AG09319 (cell line): ENCODE results near the gene SERGEF.

Experiments used
- DNase-seq: peaks from one replicate; pipeline ENCODE4 v3.0.0-alpha.2; 2010; ENCODE audit warnings: low read depth; ENCODE audit errors: extremely low read depth
- TF ChIP-seq, protein P1 (sequence below): IDR thresholded peaks from 2 replicates; pipeline ENCODE4 v1.5.1; 2011; ENCODE audit warnings: low read depth, mild to moderate bottlenecking, inconsistent platforms, low read length, moderate library complexity

SERGEF gene

DNA sequence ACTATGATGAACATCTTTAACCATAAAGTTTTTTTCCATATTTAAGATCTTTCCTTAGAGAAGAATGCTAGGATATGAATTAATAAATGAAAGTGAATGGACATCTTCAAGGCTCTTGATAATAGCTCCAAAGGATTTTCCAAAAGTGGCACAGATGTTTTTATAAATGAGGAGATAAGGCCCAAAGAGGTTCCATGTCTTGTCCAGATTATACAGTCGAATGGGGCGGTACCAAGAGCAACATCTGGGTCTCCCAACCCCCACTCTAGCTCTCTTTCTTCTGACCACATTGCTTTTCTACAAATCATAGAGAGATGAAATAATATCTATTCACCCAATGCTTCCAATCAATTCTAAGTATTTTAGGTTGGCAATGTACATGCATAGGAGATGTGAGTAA, 164.1 kb downstream of the SERGEF start:
- TF ChIP-seq, protein P1, sequence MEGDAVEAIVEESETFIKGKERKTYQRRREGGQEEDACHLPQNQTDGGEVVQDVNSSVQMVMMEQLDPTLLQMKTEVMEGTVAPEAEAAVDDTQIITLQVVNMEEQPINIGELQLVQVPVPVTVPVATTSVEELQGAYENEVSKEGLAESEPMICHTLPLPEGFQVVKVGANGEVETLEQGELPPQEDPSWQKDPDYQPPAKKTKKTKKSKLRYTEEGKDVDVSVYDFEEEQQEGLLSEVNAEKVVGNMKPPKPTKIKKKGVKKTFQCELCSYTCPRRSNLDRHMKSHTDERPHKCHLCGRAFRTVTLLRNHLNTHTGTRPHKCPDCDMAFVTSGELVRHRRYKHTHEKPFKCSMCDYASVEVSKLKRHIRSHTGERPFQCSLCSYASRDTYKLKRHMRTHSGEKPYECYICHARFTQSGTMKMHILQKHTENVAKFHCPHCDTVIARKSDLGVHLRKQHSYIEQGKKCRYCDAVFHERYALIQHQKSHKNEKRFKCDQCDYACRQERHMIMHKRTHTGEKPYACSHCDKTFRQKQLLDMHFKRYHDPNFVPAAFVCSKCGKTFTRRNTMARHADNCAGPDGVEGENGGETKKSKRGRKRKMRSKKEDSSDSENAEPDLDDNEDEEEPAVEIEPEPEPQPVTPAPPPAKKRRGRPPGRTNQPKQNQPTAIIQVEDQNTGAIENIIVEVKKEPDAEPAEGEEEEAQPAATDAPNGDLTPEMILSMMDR, result no peak
- DNase-seq, result no peak

DNA sequence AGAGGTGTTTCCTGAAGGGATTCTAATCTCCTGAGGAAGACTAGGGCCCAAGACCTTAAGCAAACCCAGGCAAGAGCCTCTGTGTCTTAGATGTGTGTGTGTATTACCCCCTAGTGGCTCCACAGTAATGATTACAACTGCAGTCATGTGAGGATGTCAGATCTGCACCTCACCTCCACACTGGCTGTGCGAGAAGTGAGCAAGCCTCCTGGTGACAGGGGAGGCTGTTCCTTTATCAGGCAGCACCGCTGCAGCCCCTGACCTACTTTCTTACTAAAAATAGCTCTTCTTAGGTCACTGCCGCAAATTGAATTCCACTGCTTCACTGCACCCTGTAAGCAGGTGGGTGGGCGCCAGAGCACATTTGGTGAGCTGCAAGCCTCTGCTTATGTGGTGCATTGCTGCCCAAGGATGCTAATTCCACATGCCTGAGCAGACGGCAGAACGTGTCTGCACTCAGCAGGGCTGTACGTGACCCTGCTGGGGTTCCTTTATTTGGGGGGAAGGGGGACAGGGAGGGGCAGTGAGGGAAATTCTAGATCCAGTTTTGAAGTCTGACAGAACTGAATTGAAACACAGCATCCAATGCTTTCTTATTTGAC, 165.9 kb downstream of the SERGEF start:
- TF ChIP-seq, protein P1, result peak; percentile 8
- DNase-seq, result no peak

DNA sequence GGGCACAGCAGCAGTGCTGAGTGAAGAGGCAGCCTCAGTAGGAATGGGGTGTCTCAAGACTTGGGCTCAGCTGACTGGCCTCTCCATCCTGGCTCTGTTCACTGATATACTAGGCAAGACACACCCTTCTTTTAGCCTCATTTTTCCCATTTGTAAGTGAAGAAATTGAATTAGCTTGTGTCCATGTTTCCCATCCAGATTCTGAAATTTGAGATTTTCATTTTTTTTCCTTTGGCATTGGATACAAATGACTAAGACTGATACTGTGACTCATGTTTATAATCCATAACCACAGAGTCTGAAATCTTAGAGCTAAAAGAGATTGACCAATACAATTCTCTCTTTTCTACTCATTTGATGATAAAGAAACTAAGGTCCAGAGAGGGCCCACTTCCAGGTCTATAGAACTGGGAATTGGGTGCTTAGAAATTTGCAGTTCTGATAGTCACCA, 167.4 kb downstream of the SERGEF start:
- DNase-seq, result peak; percentile 76

DNA sequence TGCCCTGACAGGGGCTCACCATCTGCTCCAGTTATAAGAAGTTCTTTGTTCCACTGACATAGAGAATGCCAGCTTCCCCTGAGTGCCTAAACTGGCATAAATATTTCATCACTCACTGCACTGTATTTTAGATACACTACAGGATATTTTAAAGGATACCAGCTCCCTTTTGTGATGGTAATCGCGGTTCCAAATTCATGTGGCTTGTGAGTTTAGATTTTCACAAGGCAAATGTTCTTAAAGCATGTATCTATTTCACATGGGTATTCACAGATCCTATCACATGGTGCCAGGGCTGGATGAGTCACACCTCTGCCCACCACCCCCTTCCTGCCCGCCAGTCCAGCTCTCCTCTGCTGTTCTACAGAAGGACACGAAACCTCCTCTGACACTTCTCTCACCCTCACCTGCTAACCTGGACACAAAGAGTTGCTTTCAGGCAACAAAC, 172.7 kb downstream of the SERGEF start:
- DNase-seq, result no peak
- TF ChIP-seq, protein P1, result no peak

More for the DNA sequence above, 167.4 kb downstream of the SERGEF start:
- TF ChIP-seq, protein P1, result no peak

DNA sequence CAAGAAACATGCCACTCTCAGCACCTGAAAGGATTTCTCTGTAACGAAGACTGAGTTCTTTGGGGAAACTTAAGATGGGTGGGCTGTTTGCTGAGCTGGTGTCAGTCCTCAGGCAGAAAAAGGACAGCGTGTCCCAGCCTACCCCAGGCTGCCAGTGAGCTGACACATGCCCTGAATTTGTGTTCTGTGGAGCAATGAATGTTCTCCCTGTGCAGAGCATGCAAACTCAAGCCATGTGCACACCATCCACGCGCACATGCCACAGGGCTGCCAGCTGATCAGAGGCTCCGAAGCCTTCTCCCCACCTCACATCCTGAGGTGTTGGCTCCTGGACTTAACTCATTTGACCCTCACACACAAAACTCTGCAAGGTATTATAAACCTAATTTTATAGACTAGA, 173.4 kb downstream of the SERGEF start:
- no peak for DNase-seq
- TF ChIP-seq, protein P1, result no peak

DNA sequence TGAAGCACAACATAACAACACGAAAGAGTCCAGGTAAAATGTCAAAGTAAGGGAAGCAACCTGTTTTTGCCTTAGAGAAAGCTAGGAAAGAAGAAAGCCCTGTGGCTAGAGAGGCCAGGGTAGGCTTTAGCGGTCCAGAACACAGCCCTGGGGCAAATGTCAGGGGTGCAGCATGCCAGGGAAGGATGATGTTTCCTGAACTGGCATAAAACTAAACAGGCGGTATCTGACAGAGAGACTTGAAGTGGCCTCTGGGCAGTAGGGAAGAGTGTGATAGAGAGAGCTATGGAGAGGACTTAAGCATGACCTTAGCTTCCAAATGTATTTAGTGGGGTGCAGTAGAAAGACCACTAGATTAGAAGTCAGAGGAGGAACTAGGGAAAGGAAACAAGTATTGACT, 174.7 kb downstream of the SERGEF start:
- TF ChIP-seq, protein P1, result no peak
- DNase-seq, result no peak

DNA sequence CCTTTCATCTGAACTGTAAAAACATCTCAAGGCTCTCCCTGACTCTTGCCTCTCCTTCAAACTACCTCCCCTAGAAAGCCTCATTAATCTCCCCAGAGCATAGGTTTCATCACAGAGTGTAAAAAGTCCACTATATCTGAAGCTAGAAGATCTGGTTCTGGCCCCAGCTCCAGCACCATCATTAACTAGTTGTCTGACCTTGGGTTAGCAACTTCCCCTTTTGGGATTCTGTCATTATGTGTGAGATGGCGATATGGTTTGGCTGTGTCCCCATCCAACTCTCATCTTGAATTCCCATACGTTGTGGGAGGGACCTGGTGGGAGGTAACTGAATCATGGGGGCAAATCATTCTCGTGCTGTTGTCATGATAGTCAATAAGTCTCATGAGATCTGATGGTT, 181.0 kb downstream of the SERGEF start:
- no peak for DNase-seq
- TF ChIP-seq, protein P1, result no peak
